Astrocyte of the spinal cord (primary cell): ENCODE results near the gene ASB16.
"Not testable (repeated sequence)": the region's sequence is repeated elsewhere in the genome, so short reads cannot be mapped to it uniquely, and the experiment has no call there.

Experiments
- DNase-seq: peaks from one replicate; pipeline ENCODE4 v3.0.0; 2011; ENCODE audit warnings: low read depth, low spot score
- H3K4me3 ChIP-seq: 2 replicates; pipeline ENCODE4 v1.5.1; 2011; ENCODE audit warnings: low read depth, mild to moderate bottlenecking, low read length, moderate library complexity
- in situ Hi-C: cut with HindIII; loops from 2 replicates; pipeline ENCODE4 v1.10.0; 2017; ENCODE audit warnings: low sequenced_read_pairs
- TF ChIP-seq, protein P1 (sequence below): IDR thresholded peaks from 2 replicates; pipeline ENCODE4 v1.5.1; 2012; ENCODE audit warnings: low read depth, mild to moderate bottlenecking, low read length, inconsistent platforms

Gene ASB16

DNA sequence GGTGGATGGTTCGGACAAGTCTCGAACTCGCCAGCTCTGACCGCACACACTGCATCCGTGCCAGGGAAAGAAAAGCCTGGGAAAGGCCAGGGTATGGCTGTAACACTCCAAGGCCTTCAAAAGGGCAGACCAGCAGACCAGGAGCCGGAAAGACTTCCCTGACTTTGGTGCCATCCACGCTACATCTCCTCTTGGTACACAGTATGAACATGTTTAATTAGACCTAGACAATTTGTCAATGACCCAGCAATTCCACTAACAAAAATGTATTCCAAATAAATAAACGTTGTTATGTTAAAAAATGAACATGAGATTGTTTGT lies 46.4 kb upstream of the ASB16 start:
- peak overlapping the region; percentile 76 for H3K4me3 ChIP-seq
- TF ChIP-seq, protein P1, sequence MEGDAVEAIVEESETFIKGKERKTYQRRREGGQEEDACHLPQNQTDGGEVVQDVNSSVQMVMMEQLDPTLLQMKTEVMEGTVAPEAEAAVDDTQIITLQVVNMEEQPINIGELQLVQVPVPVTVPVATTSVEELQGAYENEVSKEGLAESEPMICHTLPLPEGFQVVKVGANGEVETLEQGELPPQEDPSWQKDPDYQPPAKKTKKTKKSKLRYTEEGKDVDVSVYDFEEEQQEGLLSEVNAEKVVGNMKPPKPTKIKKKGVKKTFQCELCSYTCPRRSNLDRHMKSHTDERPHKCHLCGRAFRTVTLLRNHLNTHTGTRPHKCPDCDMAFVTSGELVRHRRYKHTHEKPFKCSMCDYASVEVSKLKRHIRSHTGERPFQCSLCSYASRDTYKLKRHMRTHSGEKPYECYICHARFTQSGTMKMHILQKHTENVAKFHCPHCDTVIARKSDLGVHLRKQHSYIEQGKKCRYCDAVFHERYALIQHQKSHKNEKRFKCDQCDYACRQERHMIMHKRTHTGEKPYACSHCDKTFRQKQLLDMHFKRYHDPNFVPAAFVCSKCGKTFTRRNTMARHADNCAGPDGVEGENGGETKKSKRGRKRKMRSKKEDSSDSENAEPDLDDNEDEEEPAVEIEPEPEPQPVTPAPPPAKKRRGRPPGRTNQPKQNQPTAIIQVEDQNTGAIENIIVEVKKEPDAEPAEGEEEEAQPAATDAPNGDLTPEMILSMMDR = no peak
- DNase-seq = no peak
- in situ Hi-C loops = no loop called here

DNA sequence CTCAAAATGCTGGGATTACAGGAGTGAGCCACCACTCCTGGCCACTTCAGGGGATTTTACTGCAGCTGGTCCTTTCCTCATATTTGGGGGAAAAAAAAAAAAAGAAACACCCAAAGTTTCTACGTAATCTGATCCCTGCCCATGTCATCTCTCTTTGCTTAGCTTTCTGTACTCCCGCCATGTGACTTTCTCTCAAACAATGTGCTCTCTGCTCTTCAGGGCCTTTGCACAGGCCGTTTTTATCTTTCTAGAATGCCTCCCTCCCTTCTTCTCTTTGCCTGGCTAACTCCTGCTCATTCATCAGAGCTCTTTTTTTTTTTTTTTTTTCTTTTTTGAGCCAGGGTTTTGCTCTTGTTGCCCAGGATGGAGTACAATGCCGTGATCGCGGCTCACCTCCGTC lies 42.1 kb upstream of the ASB16 start:
- in situ Hi-C loops = no loop called here
- TF ChIP-seq, protein P1 = no peak
- no peak for DNase-seq
- H3K4me3 ChIP-seq = no peak overlapping the region

DNA sequence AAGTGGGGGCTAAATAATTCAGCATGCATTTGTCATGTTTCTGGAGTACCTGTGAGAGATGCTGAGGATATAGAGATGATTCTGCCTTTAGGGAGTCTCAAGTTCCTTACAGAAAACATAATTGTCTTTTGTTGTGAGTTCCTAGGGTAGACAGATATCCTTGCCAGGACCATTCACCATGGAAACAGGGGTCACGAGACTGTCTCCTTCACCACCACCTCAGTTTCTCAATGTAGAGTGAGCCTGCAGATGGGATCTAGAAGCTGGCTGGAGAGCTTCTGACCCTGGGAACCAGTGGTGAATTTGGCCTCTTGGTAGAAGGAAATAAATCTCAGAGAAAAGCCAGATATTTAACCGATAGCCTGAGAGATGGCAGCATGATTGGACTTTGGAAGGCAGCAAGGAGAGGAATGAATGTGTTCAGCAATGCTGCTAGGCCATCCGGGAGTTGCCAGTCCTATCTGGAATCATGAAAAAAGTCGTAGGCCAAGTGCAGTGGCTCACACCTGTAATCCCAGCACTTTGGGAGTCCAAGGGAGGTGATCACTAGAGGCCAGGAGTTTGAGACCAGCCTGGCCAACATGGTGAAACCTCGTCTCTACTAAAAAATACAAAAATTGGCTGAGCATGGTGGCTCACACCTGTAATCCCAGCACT lies 39.7 kb upstream of the ASB16 start:
- DNase-seq = no peak
- H3K4me3 ChIP-seq = no peak overlapping the region
- in situ Hi-C loops = no loop called here
- TF ChIP-seq, protein P1 = no peak

DNA sequence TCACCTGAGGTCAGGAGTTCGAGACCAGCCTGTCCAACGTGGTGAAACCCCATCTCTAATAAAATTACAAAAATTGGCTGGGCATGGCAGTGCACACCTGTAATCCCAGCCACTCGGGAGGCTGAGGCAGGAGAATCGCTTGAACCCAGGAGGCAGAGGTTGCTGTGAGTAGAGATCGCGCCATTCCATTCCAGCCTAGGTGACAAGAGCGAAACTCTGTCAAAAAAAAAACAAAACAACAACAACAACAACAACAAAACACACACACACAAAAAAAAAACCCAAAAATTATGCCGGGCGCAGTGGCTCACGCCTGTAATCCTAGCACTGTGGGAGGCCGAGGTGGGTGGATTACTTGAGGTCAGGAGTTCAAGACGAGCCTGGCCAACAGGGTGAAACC lies 39.1 kb upstream of the ASB16 start:
- DNase-seq, H3K4me3 ChIP-seq, in situ Hi-C loops: not testable (repeated sequence)

DNA sequence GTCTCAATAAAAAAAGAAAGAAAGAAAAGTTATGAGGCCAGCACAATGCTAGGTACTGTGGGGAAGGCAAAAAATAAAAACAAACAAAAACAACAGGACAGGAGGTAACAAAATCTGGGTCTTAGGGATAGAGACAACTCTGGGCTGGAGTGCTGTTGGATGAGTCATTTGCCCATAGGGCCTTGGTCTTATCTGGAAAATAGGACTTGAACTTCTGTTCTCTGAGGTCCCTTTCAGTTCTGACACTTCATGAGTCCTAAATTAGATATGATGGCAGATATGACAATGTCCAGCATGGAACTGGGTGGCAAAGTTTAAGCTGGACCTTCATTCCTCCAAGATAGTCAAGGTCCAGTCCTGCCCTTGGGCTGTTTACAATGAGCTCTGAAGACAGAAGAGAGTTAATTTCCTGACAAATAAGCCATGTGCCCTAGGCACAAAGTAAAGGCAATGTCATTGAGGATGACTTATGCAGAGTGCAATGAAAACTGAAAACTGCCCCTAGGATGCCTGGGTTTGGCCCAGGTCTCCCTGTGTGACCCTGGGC lies 38.2 kb upstream of the ASB16 start:
- no peak for DNase-seq
- in situ Hi-C loops = no loop called here
- TF ChIP-seq, protein P1 = no peak
- no peak overlapping the region for H3K4me3 ChIP-seq

DNA sequence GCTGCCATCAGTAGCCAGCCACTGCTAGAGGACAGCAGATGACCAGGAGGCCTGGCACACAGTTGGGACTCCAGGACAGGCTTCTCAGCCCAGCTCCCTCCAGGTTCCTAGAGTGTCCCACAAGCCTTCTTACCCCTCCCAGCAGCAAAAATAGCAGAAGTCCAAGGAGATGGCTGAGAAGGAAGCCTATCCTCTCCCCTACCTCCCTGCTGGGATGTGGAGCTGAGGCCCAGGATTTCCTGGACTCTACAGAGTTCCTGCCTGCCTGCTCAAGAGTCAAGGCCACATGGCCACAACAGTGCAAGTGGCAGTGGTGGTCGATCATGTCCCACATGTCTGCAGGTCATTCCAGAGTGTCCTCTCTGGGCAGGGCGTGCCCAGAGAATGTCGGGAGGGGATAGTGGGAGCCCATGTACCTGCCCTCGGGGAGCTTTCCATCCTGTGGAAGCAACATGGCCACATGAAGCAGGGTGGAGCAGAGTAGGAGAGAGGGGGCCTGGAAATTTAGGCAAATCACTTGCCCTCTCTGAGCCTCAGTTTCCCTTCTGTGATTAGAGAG lies 36.5 kb upstream of the ASB16 start:
- DNase-seq = no peak
- TF ChIP-seq, protein P1 = no peak
- H3K4me3 ChIP-seq = no peak overlapping the region
- in situ Hi-C loops = no loop called here

DNA sequence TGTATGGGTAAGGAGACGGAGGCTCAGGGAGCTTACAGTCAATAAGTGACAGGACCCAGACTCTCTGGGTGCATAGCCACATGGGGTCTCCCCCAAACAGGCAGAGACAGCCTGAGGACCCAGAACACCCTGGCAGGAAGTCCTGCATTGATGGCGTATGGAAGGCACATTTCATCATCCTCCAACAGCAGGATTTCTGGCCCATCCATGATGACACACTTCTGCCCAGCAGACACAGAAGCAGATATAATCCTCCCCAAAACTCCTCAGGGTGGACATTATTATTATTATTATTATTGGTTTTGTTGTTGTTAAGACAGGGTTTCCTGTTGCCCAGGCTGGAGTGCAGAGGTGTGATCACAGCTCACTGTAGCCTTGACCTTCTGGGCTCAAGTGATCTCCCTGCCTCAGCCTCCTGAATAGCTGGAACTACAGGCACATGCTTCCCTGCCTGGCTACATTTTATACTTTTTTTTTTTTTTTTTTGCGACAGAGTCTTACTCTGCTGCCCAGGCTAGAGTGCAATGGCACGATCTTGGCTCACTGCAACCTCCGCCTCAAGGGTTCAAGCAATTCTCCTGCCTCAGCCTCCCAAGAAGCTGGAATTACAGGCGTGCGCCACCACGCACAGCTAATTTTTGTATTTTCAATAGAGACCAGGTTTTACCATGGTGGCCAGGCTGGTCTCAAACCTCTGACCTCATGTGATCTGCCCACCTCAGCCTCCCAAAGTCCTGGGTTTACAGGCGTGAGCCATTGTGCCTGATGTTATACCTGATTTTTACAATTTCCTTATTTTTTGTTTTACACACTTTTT lies 35.5 kb upstream of the ASB16 start:
- no peak overlapping the region for H3K4me3 ChIP-seq
- no peak for DNase-seq
- in situ Hi-C loops = no loop called here
- TF ChIP-seq, protein P1 = no peak
